ENCODE measurements around the gene KCNS1.
A peak's percentile ranks its signal among the peaks of the same experiment; 100 is the strongest.
"Not testable (repeated sequence)": the region's sequence is repeated elsewhere in the genome, so short reads cannot be mapped to it uniquely, and the experiment has no call there.

The KCNS1 gene

GRCh38 chr20:45073221-45073620 lies 27.7 kb downstream of the KCNS1 start:
- no peak for DNase-seq

DNA sequence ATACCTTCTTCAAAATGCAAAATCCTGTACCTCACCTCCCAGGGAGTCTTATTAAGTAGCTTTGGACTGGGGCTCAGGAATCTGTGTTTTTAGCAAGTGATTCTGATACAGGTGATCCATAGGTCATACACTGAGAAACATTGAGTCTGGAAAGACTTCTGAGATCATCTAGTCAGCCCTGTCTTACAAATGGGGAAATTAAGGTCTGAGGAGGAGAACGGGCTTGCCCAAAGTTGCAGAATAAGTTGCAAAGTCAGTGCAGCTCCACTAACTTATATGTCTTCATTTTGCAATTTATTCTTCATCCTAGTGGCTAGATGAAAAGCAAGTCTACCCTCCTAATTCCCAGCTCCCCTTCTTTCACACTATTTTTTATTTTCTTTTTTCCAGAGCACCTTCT lies 28.9 kb downstream of the KCNS1 start:
- DNase-seq = peak in 2 of 4 experiments; percentile 15 to 25

DNA sequence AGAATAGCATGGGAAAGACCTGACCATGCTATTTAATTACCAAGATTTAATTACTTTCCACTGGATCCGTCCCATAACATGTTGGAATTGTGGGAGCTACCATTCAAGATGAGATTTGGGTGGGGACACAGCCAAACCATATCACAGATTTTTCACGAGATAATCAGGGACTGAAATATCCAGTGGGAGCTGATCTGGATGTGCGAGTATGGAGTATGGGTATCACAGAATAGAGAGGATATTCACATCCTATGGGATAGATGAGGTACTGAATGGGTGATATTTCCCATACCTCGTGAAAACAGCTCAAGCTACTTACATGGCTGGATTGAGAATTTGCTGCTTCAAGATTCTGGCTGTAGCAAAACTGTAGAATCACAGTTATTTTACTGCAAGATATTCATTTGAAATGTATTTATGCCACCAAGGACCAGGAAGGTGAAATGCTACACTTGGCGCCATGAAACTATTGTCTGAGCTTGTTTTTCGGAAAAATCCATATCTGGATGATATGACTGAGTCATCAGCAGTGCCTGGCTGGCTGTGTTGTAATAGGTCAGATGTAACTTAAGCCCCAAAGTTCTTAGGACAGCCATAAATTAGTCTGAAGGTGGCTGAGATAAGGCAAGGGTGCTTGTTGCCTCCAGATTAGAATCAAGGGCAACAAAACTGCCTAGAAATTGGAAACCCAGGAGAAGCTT lies 29.8 kb downstream of the KCNS1 start:
- peak in 2 of 4 experiments; percentile 26 to 28 for DNase-seq

GRCh38 chr20:45069261-45069660 lies 31.7 kb downstream of the KCNS1 start:
- DNase-seq = no peak

DNA sequence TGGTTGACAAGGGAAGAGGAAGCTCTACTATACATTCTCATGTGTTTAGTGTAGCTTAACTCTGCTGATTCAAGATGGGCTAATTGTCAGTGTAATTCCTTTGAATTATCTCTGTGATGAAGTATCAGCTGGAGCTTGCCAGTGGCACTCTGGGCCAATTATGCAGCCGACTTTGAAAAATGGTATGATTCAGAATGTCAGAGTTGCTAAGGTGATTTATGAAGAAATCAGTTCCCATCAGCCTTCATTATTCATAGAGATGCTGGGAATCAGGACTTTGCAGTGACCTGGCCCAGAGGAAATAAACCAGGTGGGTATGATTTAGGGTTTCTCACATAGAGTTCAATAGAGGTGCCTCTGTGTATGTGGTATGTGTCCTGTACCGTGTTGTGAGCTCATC lies 33.4 kb downstream of the KCNS1 start:
- DNase-seq = no peak

DNA sequence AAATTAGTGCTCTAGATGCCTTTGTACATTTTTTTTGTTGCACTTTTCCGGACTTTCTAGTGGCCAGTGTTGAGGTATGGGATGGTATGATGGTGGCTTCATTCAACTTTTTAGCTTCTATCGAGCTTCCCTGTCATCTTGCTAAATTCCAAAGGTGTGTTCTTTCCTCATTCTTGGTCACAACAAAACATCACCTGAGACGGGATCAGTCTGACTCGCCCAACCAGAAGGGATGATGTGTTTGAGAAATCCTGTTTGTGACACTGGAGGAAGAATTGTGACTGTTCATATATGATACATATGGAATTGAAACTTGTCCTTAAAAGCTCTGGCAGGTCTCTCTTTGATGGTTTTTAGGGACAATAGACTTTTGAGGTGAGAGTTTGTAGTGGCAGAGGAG lies 33.8 kb downstream of the KCNS1 start:
- no peak for DNase-seq

DNA sequence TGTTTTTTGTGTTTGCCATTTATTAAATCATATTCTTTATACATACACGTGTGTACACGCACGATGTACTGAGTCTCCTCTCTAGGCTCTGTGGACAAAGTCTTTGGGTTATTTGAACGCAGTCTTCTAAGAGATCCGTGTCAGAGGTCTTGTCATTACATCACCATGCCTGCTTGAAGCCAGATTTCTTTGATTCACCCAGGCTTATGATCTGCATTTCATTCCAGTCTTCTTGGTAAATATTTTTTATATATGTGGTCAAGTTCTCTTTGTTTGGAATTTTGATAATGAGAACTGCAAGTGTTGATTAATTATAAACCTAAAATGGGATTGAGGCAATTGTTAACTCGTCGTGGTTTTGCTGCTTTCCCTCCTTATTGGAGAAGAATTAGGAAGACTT lies 34.6 kb downstream of the KCNS1 start:
- DNase-seq = no peak

DNA sequence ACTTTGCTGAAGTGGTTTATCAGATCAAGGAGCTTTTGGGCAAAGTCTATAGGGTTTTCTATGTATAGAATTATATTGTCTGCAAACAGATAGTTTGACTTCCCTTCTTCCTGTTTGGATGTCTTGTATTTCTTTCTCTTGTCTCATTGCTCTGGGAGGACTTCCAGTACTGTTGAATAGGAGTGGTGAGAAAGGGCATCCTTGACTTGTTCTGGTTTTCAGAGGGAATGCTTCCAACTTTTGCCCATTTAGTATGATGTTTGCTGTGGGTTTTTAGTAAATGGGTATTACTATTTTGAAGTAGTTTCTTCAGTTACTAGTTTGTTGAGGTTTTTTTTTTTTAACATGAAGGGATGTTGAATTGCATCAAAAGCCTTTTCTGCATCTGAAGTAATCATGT lies 36.1 kb downstream of the KCNS1 start:
- DNase-seq = no peak

- not testable (repeated sequence) for DNase-seq
These were observed 37.8 kb downstream of the KCNS1 start for GRCh38 chr20:45063107-45063506.

- DNase-seq = no peak
These were observed 39.7 kb downstream of the KCNS1 start for GRCh38 chr20:45061244-45061643.

DNA sequence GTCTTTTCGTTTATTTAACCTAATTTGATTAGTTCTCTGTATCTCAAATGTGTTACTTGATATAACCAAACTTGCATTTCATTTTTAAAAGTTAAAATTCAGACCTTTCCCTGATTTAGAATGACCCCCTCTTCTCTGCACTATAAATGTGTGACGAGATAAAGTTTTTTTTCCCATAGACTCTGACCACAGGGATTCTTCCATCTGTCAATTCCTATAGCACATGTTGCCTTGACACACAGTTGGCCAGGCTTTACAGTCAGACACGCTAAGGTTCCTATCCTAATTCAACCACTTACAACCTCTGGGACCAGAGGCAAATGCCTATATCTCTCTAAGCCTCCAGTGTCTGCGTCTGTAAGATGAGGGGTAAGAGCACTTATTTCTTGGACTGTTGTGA lies 40.6 kb downstream of the KCNS1 start:
- DNase-seq = no peak

DNA sequence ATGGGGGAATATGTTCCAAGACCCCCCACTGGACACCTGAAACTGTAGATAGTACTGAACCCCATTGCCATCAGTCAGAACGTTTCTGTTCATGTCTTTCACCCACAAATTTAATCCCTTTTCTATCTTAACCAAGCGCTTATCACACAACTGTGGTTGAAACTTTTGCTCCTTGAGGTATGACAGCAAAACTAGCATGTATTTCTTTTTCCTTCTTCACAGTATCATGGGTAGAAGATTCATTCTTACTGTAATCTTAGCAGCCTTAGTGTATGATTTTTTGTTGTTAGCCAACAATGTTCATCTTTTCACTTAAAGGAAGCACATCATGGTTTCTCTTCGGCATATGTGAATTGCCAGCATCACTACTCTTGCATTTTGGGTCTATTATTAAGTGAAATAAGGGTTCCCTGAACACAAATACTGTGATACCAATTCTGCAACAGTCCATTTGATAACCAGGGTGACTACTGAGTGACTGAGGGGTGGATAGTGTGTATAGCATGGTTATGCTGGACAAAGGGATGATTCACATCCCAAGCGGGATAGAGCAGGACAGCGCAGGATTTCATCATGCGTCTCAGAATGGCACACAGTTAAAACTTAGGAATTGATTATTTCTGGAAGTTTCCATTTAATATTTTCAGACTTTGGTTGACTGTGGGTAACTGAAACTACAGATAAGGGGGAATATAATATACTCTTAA lies 41.8 kb downstream of the KCNS1 start:
- no peak for DNase-seq

- no peak for DNase-seq
These were observed 42.6 kb downstream of the KCNS1 start for GRCh38 chr20:45058168-45058850.

DNA sequence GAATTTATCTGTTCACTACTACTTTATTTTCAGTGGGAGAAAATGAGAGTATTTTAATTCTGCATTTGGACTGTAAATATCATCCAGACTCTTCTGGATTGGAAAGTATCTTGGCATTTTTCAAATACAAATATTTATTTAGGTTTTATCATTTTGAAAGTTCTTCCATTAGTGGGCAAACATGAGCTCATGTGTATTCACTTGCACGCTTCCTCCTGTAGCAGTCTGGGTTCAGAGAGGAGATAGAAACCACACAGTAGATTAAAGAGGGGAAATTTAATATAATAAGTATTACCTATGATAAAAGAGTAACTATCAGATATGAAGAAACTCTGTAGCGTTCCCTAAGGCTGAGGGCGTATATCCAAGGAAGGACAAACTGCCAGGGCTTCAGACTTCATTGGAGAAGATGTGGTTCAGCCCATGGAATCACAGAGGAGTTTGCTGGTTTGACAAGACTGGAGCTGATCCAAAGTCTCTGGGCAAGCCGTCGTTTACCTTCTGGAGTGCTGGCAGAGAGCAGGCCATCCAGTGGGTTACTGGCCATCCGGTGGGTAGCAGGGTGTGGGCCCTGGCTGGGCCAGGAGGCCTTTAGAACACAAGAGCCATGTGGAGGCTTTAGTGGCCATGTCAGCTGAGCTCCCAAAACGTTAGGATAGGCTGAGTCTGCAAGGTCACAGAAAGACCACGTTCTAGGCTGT lies 44.3 kb downstream of the KCNS1 start:
- no peak for DNase-seq

DNA sequence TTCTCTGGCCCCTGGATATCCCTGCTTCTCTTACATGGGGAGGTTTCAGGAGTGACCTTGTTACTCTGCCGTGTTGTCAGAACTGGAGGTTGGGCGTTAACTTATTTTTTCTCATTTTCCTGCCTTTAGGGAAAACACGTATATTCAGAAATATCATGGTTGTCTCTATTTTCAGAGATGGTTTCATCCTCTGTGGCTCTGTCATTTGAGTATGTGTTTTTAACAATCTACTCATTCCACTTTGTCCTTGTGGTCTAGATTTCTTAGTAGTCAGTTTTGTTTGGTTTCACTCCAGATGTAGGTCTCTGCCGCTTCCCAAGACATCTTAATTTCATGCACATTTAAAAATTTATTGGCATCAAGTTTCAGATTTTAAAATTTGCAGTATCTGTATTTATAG lies 45.9 kb downstream of the KCNS1 start:
- no peak for DNase-seq

DNA sequence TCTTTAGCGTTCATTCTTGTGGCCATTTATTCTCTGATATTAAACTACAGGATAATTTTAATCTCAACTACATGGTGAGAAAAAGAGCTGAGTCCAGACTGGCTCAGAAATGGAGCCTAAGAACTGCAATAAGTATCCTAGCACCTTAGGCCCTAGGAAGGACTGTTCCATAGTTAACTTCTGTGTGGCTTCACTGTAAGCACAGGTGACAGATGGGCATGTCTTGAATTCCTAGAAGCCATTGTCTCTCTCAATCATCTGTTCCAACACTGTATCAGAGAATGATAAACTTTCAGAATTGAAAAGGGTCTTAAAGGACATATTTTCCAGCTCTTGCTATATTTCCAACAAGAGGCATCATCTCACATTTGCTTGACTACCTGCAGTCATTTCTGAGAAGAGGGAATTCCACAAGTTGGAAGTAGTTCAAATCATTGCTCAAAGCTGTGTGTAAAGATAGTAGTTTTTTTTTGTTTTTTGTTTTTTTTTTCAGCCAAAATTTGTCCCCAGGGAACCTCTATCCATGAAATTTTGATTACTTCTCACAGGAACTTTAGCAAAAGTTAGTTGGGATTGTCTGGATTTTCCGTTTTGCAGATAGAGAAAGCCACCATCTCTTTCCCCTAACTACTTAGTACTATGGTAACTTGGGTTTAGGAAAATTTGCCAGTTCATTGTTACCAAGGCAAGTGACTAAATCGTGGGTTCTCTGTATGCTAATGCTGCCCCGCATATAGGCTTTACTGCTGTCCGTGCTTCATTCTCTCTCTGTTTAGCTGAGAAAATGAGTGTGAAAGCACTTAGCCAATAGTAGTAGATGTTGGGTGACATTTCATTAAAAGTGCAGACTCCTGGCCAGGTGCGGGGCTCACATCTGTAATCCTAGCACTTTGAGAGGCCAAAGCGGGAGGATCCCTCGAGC lies 47.2 kb downstream of the KCNS1 start:
- DNase-seq = no peak

- DNase-seq = no peak
These were observed 48.1 kb downstream of the KCNS1 start for GRCh38 chr20:45052698-45053429.

DNA sequence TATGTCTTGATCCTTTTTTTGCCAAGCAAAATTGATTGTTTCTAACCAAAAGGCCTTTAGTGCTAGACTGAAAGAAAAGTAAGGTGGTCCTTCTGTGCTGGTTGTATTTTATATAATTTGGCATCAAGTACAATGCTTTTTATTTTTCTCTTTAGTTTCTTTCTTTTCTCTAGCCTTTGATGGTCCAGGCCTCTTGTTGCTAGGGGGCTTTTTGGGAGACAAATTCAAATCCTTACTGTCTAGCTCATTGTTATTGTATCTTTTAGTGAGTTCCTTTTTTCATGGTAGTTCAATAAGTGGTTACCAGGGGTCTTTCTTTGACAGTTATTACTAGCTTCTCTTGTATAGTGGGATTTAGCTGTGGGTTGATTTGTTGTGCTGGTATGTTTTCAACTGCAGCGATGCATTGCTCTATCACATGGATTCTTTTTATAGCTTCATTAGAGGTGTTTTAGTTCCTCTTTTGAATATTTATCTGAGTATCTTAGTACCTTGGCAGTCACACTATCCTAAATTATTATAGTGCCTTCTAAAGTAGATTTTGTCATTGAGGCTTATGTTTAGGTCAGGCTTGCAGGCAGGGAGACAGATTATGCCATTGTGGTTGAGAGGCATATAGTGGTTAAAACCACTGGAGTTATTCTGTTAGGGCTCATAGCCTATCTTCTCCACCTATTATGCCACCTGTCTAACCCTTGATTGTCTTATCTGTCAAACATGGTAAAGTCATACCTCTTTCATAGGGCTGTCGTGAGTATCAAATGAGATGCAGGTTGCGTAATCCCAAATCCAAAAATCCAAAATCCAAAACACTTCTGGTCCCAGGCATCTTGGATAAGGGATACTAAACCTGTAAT lies 49.5 kb downstream of the KCNS1 start:
- no peak for DNase-seq

DNA sequence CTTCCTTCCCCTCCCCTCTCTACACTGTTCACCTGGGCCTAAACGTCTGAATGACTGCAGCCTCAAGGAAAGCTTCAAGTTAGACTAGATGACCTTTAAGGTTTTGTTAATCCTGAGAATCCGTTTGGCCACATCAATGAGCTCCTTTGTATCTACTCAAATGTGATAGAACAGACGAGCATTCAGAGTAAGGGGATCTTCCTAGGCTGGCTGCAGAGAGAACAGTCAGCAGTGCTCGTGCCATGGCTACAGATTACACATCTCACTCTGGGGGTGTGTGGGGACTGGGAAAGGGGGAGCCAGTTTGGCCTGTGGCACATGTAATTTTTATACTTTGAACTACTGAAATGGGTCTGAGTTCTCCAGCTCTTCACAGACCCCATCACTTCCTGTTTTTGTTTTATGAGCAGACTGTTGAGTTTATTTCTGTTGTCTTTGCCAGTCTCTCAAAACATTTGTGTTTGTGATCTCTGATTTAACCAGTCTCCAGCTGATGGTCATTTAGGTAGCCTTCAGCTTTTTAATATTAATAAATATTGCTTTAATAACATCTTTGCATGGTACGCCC lies 50.9 kb downstream of the KCNS1 start:
- DNase-seq = peak in 2 of 4 experiments; percentile 11 to 17

DNA sequence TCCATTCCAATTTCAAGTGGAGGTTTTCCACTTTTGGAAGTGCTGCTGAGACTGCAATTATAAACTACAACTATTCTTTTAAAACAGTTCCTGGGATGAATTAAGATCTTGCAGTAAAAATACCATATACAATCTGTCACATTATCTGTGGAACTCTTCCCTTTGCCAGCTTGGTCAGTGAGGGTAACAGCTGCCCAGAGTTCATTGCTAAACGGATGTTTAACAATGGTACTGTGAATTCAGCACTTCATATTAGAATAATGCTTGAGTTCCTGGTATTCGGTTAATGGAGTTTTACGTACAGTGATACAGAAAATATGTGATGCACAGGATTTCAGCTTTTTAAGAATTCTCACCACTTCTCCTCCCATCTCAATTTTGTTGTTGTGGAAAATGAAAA lies 51.5 kb downstream of the KCNS1 start:
- DNase-seq = no peak

Data from suppressor macrophage (primary cell).